ENCODE results near the gene SFR1.
A peak's percentile ranks its signal among the peaks of the same experiment; 100 is the strongest.

The SFR1 gene

GRCh38 chr10:104104926-104105325, 17.0 kb upstream of the SFR1 start:
- no peak for DNase-seq (ENCODE audit: low spot score)

DNA sequence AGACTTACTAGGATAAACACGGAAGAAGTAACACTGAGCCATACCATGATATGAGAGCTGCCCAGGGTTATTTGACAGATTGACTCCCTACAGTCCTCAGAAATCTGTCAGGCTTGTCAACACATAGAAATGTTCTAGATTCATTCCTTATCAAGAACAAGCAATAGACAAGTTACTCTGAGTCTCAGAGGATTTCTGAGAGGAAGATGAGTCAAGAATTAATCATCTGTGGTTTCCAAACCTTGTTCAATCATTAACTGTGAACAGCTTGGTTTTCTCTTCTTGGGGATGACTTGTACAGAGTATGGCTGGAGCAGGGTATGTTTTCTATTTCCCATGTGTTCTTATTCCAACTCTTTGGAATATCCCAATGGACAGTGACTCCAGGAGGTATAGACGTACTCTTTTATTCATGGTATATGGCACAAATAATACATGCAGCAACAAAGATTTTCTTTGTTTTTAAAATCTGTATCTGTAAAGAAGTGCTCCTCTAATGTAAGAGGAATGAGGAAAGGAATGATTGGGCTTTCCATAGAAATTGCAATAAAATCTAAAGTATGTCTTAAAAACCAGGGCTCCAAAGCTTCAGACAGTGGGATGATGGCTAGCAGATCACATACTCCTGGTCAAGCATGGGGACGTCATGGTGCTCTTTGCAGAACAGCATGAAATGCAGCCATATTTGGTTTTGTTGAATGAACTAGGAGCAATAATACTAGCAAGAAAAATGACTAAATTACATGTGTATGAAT, 11.9 kb upstream of the SFR1 start:
- peak; percentile 70 for DNase-seq (ENCODE audit: low spot score)

GRCh38 chr10:104113376-104113956, 8.5 kb upstream of the SFR1 start:
- no peak for DNase-seq (ENCODE audit: low spot score)

DNA sequence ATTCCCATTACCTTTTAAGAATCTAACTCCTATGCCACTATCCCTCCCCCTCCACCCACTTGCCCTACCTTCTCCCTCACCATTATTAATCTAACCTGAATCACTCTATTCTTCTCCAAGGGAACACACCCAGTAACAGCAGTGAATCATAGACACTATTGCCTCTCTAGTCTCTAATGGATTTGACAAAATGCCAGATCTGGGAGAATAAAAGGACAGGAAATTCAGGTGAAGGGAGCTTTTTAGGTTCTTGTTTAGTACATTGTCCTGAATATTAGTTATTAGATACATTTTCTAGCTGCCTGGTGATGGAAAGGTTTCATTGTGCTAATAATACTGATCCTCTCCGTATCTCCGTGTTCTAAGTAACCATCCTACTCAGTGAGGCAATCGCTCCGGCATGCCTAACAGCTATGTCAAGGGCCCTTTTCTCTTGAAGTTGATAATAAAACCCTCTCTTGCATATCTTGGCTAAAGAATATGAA, 4.1 kb upstream of the SFR1 start:
- DNase-seq (ENCODE audit: low spot score), result no peak

- DNase-seq (ENCODE audit: low spot score), result no peak
Observed at GRCh38 chr10:104119996-104120395, 2.0 kb upstream of the SFR1 start.

DNA sequence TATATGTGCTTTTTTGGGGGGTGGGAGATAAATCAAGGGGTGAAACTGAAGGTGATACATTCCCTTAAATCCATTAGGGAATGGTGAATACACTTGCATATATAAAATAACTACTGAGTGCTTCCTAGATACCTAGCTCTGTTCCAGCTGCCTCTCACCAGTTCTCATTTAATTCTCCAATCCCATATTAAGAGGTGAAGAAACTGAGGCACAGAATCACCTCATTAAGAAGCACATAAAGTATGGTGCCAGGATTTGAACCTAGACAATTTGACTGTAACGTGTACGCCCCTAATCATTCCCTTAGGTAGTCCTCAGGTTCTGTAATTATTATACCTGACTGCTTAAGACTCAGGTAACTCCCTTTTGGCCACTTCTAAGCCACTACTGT, 1.5 kb upstream of the SFR1 start:
- DNase-seq (ENCODE audit: low spot score), result no peak

- DNase-seq (ENCODE audit: low spot score), result peak; percentile 80
Observed at GRCh38 chr10:104120903-104121484, 977 bp upstream of the SFR1 start.

GRCh38 chr10:104122225-104123107, 495 bp downstream of the SFR1 start:
- DNase-seq (ENCODE audit: low spot score), result no peak

DNA sequence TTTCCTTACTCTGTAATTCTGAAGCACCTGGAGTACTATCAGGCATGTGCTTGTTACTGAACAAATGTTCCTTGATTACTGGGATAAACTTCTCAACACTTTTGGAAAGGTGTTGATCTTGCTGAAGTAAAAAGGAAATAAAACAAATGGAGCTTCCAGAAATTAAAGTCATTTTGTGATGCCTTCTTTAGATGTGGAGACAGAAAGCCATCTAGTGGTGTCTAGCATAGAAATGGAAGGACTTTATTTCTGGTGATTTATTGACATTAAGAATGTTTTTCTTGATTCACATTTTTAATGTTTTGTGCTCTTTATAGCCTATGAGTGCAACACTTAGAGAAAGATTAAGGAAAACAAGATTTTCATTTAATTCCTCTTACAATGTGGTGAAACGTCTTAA, 1.4 kb downstream of the SFR1 start:
- DNase-seq (ENCODE audit: low spot score), result peak; percentile 41

DNA sequence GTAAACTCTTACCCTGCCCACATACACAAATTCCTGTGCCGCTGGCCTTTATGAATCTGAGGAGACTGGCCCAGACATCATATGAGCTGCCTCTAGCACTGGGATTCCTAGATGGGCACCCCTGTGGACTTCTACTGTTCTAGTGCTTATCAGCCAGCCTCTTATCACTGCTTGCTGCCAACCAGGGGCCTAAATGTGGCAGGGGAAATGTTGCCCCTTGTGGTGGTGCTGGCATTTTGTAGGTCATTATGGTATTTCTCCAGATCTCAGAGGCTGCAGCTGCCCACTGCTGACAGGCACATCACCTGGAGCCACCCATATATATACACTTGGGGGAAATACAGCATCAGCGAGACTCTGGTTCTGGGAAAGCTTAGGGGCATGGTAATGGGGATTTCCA, 5.4 kb downstream of the SFR1 start:
- DNase-seq (ENCODE audit: low spot score), result no peak

DNA sequence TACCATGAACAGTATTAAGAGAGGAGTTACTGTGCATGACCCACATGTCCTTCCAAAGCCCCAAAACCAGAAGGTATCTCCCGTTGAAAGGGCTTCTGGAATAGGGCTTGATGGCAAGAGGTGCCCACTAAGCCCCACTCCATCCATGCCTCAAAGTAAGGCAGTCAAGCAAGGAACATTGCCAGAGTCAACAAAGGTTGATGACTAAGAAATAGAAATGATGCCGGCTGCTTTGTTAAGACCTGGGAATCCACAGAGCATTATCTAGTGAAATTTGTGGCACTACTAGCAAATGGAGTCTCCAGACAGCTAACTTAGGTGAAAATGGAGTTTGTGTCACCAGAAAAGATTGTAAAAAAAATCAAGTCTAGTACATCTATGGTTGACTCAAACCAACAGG, 6.2 kb downstream of the SFR1 start:
- DNase-seq (ENCODE audit: low spot score), result no peak

DNA sequence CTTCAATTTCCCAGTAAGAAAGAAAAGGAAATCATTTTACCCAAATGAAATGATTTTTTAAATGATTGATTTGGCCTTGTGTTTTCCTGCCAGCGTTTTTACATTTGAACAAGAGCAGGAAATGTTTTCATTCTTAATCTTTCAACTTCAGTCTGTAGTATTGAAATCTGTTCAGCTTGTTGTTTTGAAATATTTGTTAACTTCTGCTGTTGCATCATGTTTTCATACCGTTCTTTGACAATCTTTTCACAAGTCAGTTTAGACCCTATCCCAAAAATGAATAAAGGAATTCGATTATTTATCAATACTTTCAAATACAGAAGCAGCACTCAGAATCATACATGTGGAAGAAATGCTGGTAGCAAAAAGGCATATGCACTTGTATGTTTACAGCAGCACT, 8.1 kb downstream of the SFR1 start:
- no peak for DNase-seq (ENCODE audit: low spot score)

DNA sequence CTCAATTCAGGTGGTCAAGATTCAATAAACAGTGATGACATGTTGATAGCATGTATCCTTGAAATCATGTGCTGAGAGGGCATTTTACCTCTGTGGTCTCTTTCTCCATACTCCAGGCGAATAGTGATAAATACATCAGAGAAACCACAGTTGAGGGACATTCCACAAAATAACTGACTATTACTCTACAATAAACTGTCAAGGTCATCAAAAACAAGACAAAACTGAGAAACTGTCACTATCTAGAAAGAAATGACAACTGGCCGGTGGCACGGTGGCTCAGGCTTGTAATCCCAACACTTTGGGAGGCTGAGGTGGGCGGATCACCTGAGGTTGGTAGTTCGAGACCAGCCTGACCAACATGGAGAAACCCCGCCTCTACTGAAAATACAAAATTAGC, 16.2 kb downstream of the SFR1 start:
- no peak for DNase-seq (ENCODE audit: low spot score)

DNA sequence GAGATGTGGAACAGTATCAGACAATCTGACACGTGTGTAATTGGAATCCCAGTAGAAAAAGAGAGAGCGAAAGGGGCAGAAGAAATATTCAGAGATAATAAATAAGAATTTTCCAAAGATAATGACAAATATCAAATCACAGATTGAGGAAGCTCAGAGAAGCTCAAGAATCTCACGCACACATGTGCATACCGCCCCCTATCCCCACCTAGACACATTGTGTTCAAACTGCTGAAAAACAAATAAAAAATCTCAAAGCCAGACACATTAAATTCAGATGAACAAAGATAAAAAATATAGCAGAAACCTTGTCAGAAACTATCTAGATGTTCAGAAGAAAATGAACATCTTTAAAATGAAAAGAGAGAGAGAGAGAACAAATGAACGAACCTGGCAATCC, 17.2 kb downstream of the SFR1 start:
- DNase-seq (ENCODE audit: low spot score), result no peak

GRCh38 chr10:104142081-104142480, 20.1 kb downstream of the SFR1 start:
- no peak for DNase-seq (ENCODE audit: low spot score)

- no peak for DNase-seq (ENCODE audit: low spot score)
Observed at GRCh38 chr10:104143829-104144228, 21.9 kb downstream of the SFR1 start.

DNA sequence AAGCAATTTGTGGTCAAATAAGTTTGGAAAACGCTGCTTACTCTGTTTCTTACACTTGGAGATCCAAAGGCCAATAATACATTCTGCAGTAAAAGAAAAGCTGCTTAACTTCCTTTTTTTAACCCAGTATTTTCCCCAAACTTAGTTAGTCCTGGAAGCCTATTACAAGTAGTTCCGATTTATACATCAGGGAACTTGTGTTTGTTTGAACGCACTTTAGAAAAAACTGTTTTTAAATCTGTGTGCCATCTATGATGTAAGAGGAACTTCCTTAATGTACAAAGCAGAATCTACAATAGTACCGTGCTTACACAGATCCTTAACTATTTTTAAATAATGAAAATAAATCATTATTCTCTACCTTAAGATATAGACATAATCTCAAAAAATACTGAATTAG, 23.0 kb downstream of the SFR1 start:
- no peak for DNase-seq (ENCODE audit: low spot score)

DNA sequence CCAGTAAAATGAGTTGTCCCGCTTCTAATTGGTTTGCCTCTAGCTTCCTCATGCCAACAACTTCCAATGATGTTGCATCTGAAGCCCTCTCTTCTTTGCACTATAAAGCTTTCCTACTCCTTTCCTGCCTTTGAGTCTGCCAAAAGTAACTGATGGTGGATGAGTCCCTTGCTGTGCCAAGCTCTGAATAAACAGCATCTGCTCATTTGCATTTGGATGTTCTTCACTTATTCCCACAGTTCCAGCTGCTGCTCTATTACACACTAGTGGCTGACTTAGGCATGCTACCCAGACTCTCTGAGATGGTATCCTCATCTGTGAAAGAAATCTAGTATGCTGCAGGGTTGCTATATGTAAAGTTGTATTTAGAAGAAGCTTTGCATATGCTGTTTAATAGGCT, 24.9 kb downstream of the SFR1 start:
- no peak for DNase-seq (ENCODE audit: low spot score)

GRCh38 chr10:104150139-104150538, 28.2 kb downstream of the SFR1 start:
- DNase-seq (ENCODE audit: low spot score), result no peak

GRCh38 chr10:104151737-104152136, 29.8 kb downstream of the SFR1 start:
- no peak for DNase-seq (ENCODE audit: low spot score)

- no peak for DNase-seq (ENCODE audit: low spot score)
Observed at GRCh38 chr10:104155591-104155990, 33.6 kb downstream of the SFR1 start.

GRCh38 chr10:104170610-104171254, 48.8 kb downstream of the SFR1 start:
- no peak for DNase-seq (ENCODE audit: low spot score)
